ENCODE measurements around the gene JARID2. TPM values are rescaled to one million over a fixed set of nuclear protein-coding genes. Genes with fewer than 3 reads are reported as not detected.
"Not testable (repeated sequence)": the region's sequence is repeated elsewhere in the genome, so short reads cannot be mapped to it uniquely, and the experiment has no call there.

JARID2 gene
- total RNA-seq, 1 donor from 2014 or later = 38.9 TPM

DNA sequence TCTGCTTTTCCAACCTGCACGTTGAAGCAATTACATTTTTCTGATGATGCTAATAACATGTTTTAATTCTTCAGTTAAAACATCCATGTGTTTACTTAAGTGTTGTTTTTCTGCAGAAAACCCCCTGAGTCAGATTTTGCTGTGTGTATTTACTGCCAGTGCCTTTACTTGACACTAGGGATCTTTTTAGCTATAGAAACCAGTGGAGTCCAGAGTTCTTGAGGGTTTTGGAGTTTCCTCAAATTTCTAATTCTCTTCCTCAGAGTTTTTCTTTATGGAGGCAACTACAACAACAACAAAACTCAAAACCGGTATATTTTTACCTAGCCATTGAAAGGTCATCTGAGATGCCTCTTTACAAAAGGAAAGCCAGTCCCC, 168.4 kb downstream of the JARID2 start:
- Histone ChIP-seq H3K4me3 (no peak overlapping the region), H3K79me2 (ENCODE audit: low read depth) (peaks cover 80% of the 10 kb centered on the region), H3K9me3 (ENCODE audit: low read depth) (peaks cover 5% of the 10 kb centered on the region), H3K9ac (no peak overlapping the region), H3K27ac (no peak overlapping the region), H4K20me1 (ENCODE audit: low read depth) (peaks cover 18% of the 10 kb centered on the region), H3K4me1 (peaks cover 49% of the 10 kb centered on the region), H3K27me3 (no peaks in the 10 kb centered on the region), H3F3A (ENCODE audit: low read depth) (peaks cover 18% of the 10 kb centered on the region), H3K4me2 (no peak overlapping the region), H2AFZ (replicated peaks) (no peak overlapping the region), H3K36me3 (peaks cover 3% of the 10 kb centered on the region)
- no peak for DNase-seq (ENCODE audit: low spot score)
- TF ChIP-seq EZH2phosphoT487 (IDR thresholded peaks at IDR 0.05) (no peak), EZH2 (IDR thresholded peaks at IDR 0.05) (no peak), CTCF (IDR thresholded peaks at IDR 0.05) (no peak)
- Mint-ChIP-seq H3K4me3 (no peak overlapping the region), H3K27ac (no peak overlapping the region), H3K4me1 (peaks cover 20% of the 10 kb centered on the region), H3K9me3 (peaks cover 43% of the 10 kb centered on the region), H3K27me3 (ENCODE audit: insufficient read depth, low read depth) (peaks cover 2% of the 10 kb centered on the region), H3K36me3 (peaks cover 65% of the 10 kb centered on the region)

DNA sequence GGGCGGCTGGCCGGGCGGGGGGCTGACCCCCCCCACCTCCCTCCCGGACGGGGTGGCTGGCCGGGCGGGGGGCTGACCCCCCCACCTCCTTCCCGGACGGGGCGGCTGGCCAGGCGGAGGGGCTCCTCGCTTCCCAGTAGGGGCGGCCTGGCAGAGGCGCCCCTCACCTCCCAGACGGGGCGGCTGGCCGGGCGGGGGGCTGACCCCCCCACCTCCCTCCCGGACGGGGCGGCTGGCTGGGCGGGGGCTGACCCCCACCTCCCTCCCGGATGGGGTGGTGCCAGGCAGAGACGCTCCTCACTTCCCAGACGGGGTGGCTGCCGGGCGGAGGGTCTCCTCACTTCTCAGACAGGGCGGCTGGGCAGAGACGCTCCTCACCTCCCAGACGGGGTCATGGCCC, 169.8 kb downstream of the JARID2 start:
- H3K27ac ChIP-seq; H3K36me3 ChIP-seq; DNase-seq (ENCODE audit: low spot score); H3K9ac ChIP-seq; H3K27ac Mint-ChIP-seq; H3K27me3 ChIP-seq; H3K4me3 ChIP-seq; H3K27me3 Mint-ChIP-seq (ENCODE audit: insufficient read depth, low read depth); H2AFZ ChIP-seq (replicated peaks); H3K4me2 ChIP-seq; H3K4me3 Mint-ChIP-seq: not testable (repeated sequence)
- peaks cover 70% of the 10 kb centered on the region for H3K36me3 Mint-ChIP-seq
- peaks cover 18% of the 10 kb centered on the region for H3K4me1 Mint-ChIP-seq
- Histone ChIP-seq H4K20me1 (ENCODE audit: low read depth) (peaks cover 10% of the 10 kb centered on the region), H3K9me3 (ENCODE audit: low read depth) (peaks cover 11% of the 10 kb centered on the region), H3F3A (ENCODE audit: low read depth) (peaks cover 23% of the 10 kb centered on the region), H3K4me1 (peaks cover 40% of the 10 kb centered on the region), H3K79me2 (ENCODE audit: low read depth) (peaks cover 80% of the 10 kb centered on the region)
- peaks cover 56% of the 10 kb centered on the region for H3K9me3 Mint-ChIP-seq

- peaks cover 17% of the 10 kb centered on the region for H4K20me1 ChIP-seq (ENCODE audit: low read depth)
- Mint-ChIP-seq H3K36me3 (peaks cover 64% of the 10 kb centered on the region), H3K4me3 (no peak overlapping the region), H3K4me1 (peaks cover 22% of the 10 kb centered on the region), H3K27ac (no peak overlapping the region), H3K9me3 (peaks cover 63% of the 10 kb centered on the region), H3K27me3 (ENCODE audit: insufficient read depth, low read depth) (peaks cover 2% of the 10 kb centered on the region)
- peaks cover 40% of the 10 kb centered on the region for H3K4me1 ChIP-seq
- no peak overlapping the region for H3K4me2 ChIP-seq
- no peak overlapping the region for H2AFZ ChIP-seq (replicated peaks)
- no peak overlapping the region for H3K27ac ChIP-seq
- H3K9ac ChIP-seq = no peak overlapping the region
- peaks cover 80% of the 10 kb centered on the region for H3K79me2 ChIP-seq (ENCODE audit: low read depth)
- H3F3A ChIP-seq (ENCODE audit: low read depth) = peaks cover 17% of the 10 kb centered on the region
- H3K27me3 ChIP-seq = no peaks in the 10 kb centered on the region
- no peak for DNase-seq (ENCODE audit: low spot score)
- H3K9me3 ChIP-seq (ENCODE audit: low read depth) = peaks cover 11% of the 10 kb centered on the region
- H3K36me3 ChIP-seq = peaks cover 9% of the 10 kb centered on the region
- H3K4me3 ChIP-seq = no peak overlapping the region
- TF ChIP-seq EZH2 (IDR thresholded peaks at IDR 0.05) (no peak), EZH2phosphoT487 (IDR thresholded peaks at IDR 0.05) (no peak), CTCF (IDR thresholded peaks at IDR 0.05) (no peak)
Measured at GRCh38 chr6:15416932-15417509, 171.2 kb downstream of the JARID2 start.

DNA sequence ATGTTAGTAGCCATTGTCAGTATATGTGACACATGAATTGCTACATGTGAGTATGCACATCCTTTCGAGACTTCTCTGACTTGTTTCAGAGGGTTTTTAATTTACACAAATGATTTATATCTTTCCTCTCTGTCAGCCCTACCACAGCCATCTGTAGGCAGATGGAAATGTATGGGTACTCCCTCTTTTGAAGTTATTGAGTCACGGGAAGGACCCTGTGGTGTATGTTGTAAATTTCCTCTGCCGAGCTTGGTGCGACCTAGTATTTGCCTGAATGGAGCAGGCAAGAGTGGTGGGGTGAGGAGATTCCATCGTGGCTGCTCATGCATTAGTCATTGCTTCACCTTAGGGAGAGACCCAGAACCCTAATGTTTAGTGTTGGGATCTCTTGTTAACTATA, 171.9 kb downstream of the JARID2 start:
- H3K36me3 Mint-ChIP-seq = peaks cover 62% of the 10 kb centered on the region
- peaks cover 9% of the 10 kb centered on the region for H4K20me1 ChIP-seq (ENCODE audit: low read depth)
- peaks cover 80% of the 10 kb centered on the region for H3K79me2 ChIP-seq (ENCODE audit: low read depth)

More for the DNA sequence above, 171.9 kb downstream of the JARID2 start:
- Histone ChIP-seq H3K27ac (no peak overlapping the region), H3K9me3 (ENCODE audit: low read depth) (peaks cover 11% of the 10 kb centered on the region), H2AFZ (replicated peaks) (no peak overlapping the region), H3K4me3 (no peak overlapping the region), H3F3A (ENCODE audit: low read depth) (peaks cover 12% of the 10 kb centered on the region), H3K4me1 (peaks cover 34% of the 10 kb centered on the region), H3K9ac (no peak overlapping the region), H3K36me3 (peaks cover 9% of the 10 kb centered on the region), H3K27me3 (no peaks in the 10 kb centered on the region), H3K4me2 (no peak overlapping the region)
- Mint-ChIP-seq H3K4me3 (no peak overlapping the region), H3K4me1 (peaks cover 25% of the 10 kb centered on the region), H3K27me3 (ENCODE audit: insufficient read depth, low read depth) (peaks cover 2% of the 10 kb centered on the region), H3K27ac (no peak overlapping the region), H3K9me3 (peaks cover 59% of the 10 kb centered on the region)
- TF ChIP-seq CTCF (IDR thresholded peaks at IDR 0.05) (no peak), EZH2 (IDR thresholded peaks at IDR 0.05) (no peak), EZH2phosphoT487 (IDR thresholded peaks at IDR 0.05) (no peak)
- no peak for DNase-seq (ENCODE audit: low spot score)
